Testis (tissue), 3 donors: ENCODE data around the gene TTLL10. TPM values are rescaled to one million over a fixed set of nuclear protein-coding genes. Genes with fewer than 3 reads are reported as not detected.
"Not testable (repeated sequence)": the region's sequence is repeated elsewhere in the genome, so short reads cannot be mapped to it uniquely, and the experiment has no call there.

Experiments
- DNase-seq: peaks from one replicate; pipeline ENCODE4 v3.0.0-alpha.2; 2019
- H3K27ac ChIP-seq, 2 donors: fragments of 200-600 bp; sonication (generic); one replicate each; pipeline ENCODE4 v1.5.1; 2019
- H3K27me3 ChIP-seq: fragments of 200-600 bp; sonication (generic); one replicate; pipeline ENCODE4 v1.5.1; 2019
- H3K36me3 ChIP-seq: fragments of 200-600 bp; sonication (generic); one replicate; pipeline ENCODE4 v1.5.1; 2017; ENCODE audit warnings: low read depth; ENCODE audit errors: missing control alignments
- H3K4me1 ChIP-seq: fragments of 200-600 bp; sonication (generic); one replicate; pipeline ENCODE4 v1.5.1; 2019
- H3K4me3 ChIP-seq, 2 donors: fragments of 200-600 bp; sonication (generic); one replicate each; pipeline ENCODE4 v1.5.1; 2017 to 2019
- H3K9me3 ChIP-seq: fragments of 200-600 bp; sonication (generic); one replicate; pipeline ENCODE4 v1.5.1; 2017
- CTCF ChIP-seq, 3 experiments: fragments of 450-650 bp in 2 of 3; fragments of 200-600 bp in 1 of 3; sonication (generic) in 1 of 3; IDR thresholded peaks; one replicate each; pipeline ENCODE4 v1.5.1; 2016 to 2019; ENCODE audit warnings: antibody characterized with exemption in 3 of 3, mild to moderate bottlenecking in 2 of 3, moderate library complexity in 1 of 3
- POLR2A ChIP-seq: fragments of 450-650 bp; IDR thresholded peaks from one replicate; pipeline ENCODE4 v1.6.1; 2017; ENCODE audit warnings: antibody characterized with exemption, mild to moderate bottlenecking, moderate library complexity
- WGBS, 2 donors: methylation state at CpG; one replicate each; pipeline ENCODE4 v1.1.5; 2018; 5-methylcytosine and 5-hydroxymethylcytosine counted together
- intact Hi-C: fragments of 100-400 bp; cut with DNase I; formaldehyde crosslinking; loops from one replicate; pipeline ENCODE4 v1.15.1; 2023; ENCODE audit warnings: low total_unique reads
- polyA plus RNA-seq: library from polyadenylated mRNA; stranded (reverse); fragments of 350-450 nt; fragmentation: Illumina TruSeq; extraction: RNeasy Lipid Tissue Mini Kit (QIAGEN cat#74804); gene quantifications from one replicate; pipeline ENCODE4 v1.2.3, GENCODE V29; 2014; ENCODE audit warnings: low read depth, low replicate concordance; ENCODE audit not compliant: insufficient read depth
- total RNA-seq, 2 donors: library from RNA; depleted of rRNA; stranded (reverse); fragments of >200 nt; gene quantifications; one replicate each; pipeline ENCODE4 v1.2.3, GENCODE V29; 2016

The TTLL10 gene
- total and polyA plus RNA-seq, 3 donors from 2014 or later, result 20.4 to 58.0 (median 44.9) TPM

GRCh38 chr1:1189111-1189510 is 15.4 kb downstream of the TTLL10 start:
- intact Hi-C loops, result no loop called here
- no peak for TF ChIP-seq POLR2A
- TF ChIP-seq CTCF (IDR thresholded peaks at IDR 0.05), result no peak
- Histone ChIP-seq H3K27ac (no peak overlapping the region), H3K36me3 (no peaks in the 10 kb centered on the region), H3K27me3 (no peaks in the 10 kb centered on the region), H3K4me3 (no peak overlapping the region), H3K4me1 (no peaks in the 10 kb centered on the region), H3K9me3 (no peaks in the 10 kb centered on the region)
- 81 to 84% methylated on average over 5 of the region's 5 CpGs for WGBS, 2 donors
- no peak for DNase-seq

DNA sequence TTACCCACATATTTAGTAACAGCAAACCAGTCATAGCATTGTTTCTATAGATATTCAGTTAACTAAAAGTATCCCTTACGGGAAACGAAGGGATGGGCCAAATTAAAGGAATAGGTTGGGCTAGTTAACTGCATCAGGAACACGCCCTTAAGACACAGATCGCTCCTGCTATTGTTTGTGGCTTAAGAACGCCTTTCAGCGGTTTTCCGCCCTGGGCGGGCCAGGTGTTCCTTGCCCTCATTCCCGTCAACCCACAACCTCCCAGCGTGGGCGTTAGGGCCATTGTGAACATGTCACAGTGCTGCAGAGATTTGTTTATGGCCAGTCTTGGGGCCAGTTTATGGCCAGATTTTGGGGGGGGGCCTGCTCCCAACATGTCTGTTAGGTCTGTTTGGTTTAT is 18.1 kb downstream of the TTLL10 start:
- WGBS, 2 donors, result 93 to 94% methylated on average over 11 of the region's 11 CpGs
- no peak overlapping the region for H3K27ac ChIP-seq
- no peak overlapping the region for H3K4me3 ChIP-seq
- TF ChIP-seq POLR2A, result no peak
- TF ChIP-seq CTCF (IDR thresholded peaks at IDR 0.05), result no peak
- no peaks in the 10 kb centered on the region for H3K4me1 ChIP-seq
- no peaks in the 10 kb centered on the region for H3K36me3 ChIP-seq
- no peaks in the 10 kb centered on the region for H3K27me3 ChIP-seq
- intact Hi-C loops, result no loop called here
- no peaks in the 10 kb centered on the region for H3K9me3 ChIP-seq
- DNase-seq, result no peak

DNA sequence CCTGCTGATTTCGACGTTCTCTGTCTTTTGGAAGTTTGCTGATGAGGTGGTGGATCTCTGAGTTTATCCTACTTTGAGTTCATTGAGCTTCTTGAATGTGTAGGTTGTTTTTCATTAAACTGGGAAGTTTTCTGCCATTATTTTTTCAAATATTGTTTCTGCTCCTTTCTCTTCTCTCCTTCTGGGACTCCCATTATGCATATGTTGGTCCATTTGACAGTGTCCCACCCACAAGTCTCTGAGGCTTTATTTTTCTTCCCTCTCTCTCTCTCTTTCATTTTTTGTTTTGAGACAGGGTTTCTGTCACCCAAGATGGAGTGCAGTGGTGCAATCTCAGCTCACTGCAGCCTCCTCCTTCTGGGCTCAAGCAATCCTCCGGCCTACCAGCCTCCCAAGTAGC is 21.0 kb downstream of the TTLL10 start:
- Histone ChIP-seq H3K27ac (no peak overlapping the region), H3K4me1 (no peaks in the 10 kb centered on the region), H3K27me3 (no peaks in the 10 kb centered on the region), H3K36me3 (no peaks in the 10 kb centered on the region), H3K4me3 (no peak overlapping the region), H3K9me3 (no peaks in the 10 kb centered on the region)
- TF ChIP-seq POLR2A (no peak), CTCF (IDR thresholded peaks at IDR 0.05) (no peak)
- intact Hi-C loops, result no loop called here
- 87 to 90% methylated on average over 3 of the region's 3 CpGs for WGBS, 2 donors
- DNase-seq, result no peak

- DNase-seq, H3K9me3 ChIP-seq, H3K27me3 ChIP-seq, H3K4me3 ChIP-seq, H3K27ac ChIP-seq, intact Hi-C loops, H3K36me3 ChIP-seq, H3K4me1 ChIP-seq: not testable (repeated sequence)
- WGBS, 2 donors, result 95 to 100% methylated on average over 6 of the region's 6 CpGs
These were observed 22.0 kb downstream of the TTLL10 start for GRCh38 chr1:1195726-1196125.

DNA sequence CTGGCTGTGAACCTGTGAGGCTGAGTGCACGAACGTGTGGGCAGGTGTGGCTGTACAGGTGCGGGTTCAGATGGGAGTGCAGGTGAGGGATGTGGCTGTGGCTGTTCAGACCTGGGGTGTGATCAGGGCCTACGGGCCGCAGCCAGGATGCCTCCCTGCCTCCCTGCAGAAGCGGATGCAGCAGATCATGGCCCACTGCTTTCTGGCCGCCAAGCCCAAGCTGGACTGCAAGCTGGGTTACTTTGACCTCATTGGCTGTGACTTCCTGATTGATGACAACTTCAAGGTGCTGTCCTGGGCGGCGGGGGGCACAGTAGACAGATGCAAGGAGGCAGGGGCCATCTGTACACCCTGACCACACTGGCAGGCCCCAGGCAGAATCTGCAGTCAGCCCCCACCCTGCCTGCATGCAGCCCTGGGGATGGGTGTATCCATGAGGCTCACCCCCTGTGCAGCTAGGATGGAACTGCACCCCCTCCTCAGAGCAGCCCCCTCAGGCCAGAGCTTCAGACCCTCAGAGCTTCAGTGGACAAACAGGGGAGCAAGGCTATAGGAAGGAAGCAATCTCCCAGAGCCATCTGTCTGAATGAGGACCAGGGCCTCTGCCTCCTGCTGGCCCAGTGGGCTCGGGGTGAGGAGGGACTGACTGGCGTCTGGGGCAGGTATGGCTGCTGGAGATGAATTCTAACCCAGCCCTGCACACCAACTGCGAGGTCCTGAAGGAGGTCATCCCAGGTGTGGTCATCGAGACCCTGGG is 22.9 kb downstream of the TTLL10 start:
- 79 to 86% methylated on average over 9 to 13 of the region's 13 CpGs for WGBS, 2 donors
- DNase-seq, result no peak
- intact Hi-C loops, result no loop called here

More for the DNA sequence above, 22.9 kb downstream of the TTLL10 start:
- no peak overlapping the region for H3K27ac ChIP-seq
- no peak overlapping the region for H3K4me3 ChIP-seq
- TF ChIP-seq POLR2A (no peak), CTCF (IDR thresholded peaks at IDR 0.05) (no peak)
- no peaks in the 10 kb centered on the region for H3K27me3 ChIP-seq
- no peaks in the 10 kb centered on the region for H3K9me3 ChIP-seq
- no peaks in the 10 kb centered on the region for H3K36me3 ChIP-seq
- no peaks in the 10 kb centered on the region for H3K4me1 ChIP-seq
